Mesendoderm (in vitro differentiated cells): Measurements from ENCODE around the gene SH3BGR.

Experiments used
- DNase-seq: peaks from one replicate; pipeline ENCODE4 v3.0.0; 2013
- H2AK5ac ChIP-seq: 2 replicates; pipeline ENCODE4 v1.6.1; 2013; ENCODE audit warnings: low read length, inconsistent platforms
- H2BK120ac ChIP-seq: 2 replicates; pipeline ENCODE4 v1.6.1; 2013; ENCODE audit warnings: low read depth, mild to moderate bottlenecking, low read length, moderate library complexity, mixed read lengths
- H2BK15ac ChIP-seq: replicated peaks from 2 replicates; pipeline ENCODE4 v1.6.1; 2013; ENCODE audit warnings: low read depth, mild to moderate bottlenecking, moderate library complexity
- H2BK5ac ChIP-seq: 2 replicates; pipeline ENCODE4 v1.6.1; 2013; ENCODE audit warnings: low read length, inconsistent platforms
- H3K18ac ChIP-seq: 2 replicates; pipeline ENCODE4 v1.6.1; 2013; ENCODE audit warnings: mild to moderate bottlenecking, low read length, mixed read lengths
- H3K23ac ChIP-seq: one replicate; pipeline ENCODE4 v1.6.1; 2013; ENCODE audit warnings: low read length
- H3K27ac ChIP-seq: 2 replicates; pipeline ENCODE4 v1.5.1; 2013; ENCODE audit warnings: low read depth, mild to moderate bottlenecking, inconsistent platforms, low read length, moderate library complexity
- H3K27me3 ChIP-seq: 2 replicates; pipeline ENCODE4 v1.6.1; 2013; ENCODE audit warnings: low read length, control low read depth, mild to moderate bottlenecking, inconsistent platforms; ENCODE audit not compliant: insufficient read depth, poor library complexity
- H3K36me3 ChIP-seq: 2 replicates; pipeline ENCODE4 v1.6.1; 2013; ENCODE audit warnings: low read length, inconsistent platforms; ENCODE audit not compliant: control insufficient read depth, insufficient read depth
- H3K4ac ChIP-seq: one replicate; pipeline ENCODE4 v1.6.1; 2013; ENCODE audit warnings: low read depth, mild to moderate bottlenecking, low read length, moderate library complexity
- H3K4me1 ChIP-seq: 2 replicates; pipeline ENCODE4 v1.6.1; 2013; ENCODE audit warnings: low read depth, low read length, inconsistent platforms; ENCODE audit not compliant: control insufficient read depth
- H3K4me2 ChIP-seq: 2 replicates; pipeline ENCODE4 v1.6.1; 2013; ENCODE audit warnings: low read length
- H3K4me3 ChIP-seq: 2 replicates; pipeline ENCODE4 v1.5.1; 2013; ENCODE audit warnings: mild to moderate bottlenecking, low read length
- H3K56ac ChIP-seq: one replicate; pipeline ENCODE4 v1.6.1; 2013; ENCODE audit warnings: low read length
- H3K79me1 ChIP-seq: 2 replicates; pipeline ENCODE4 v1.6.1; 2013; ENCODE audit warnings: low read length, inconsistent platforms
- H3K79me2 ChIP-seq: 2 replicates; pipeline ENCODE4 v1.6.1; 2013; ENCODE audit warnings: mild to moderate bottlenecking, low read length; ENCODE audit not compliant: control insufficient read depth, insufficient read depth
- H3K9ac ChIP-seq: 2 replicates; pipeline ENCODE4 v1.6.1; 2013; ENCODE audit warnings: low read length, inconsistent platforms
- H4K5ac ChIP-seq: one replicate; pipeline ENCODE4 v1.6.1; 2013; ENCODE audit warnings: low read length
- H4K8ac ChIP-seq: one replicate; pipeline ENCODE4 v1.6.1; 2013; ENCODE audit warnings: low read depth, mild to moderate bottlenecking, control low read depth, low read length, moderate library complexity
- WGBS: extraction: QIAGEN DNeasy Blood & Tissue Kit; methylation state at CpG from one replicate; pipeline ENCODE4 v1.1.7; 2013; ENCODE audit warnings: low lambda C conversion rate, missing lambda C conversion rate; ENCODE audit not compliant: insufficient coverage; ENCODE audit errors: extremely low coverage; 5-methylcytosine and 5-hydroxymethylcytosine counted together

The SH3BGR gene

GRCh38 chr21:39527664-39528381, 76.1 kb downstream of the SH3BGR start:
- Histone ChIP-seq H3K23ac (peak overlapping the region; percentile 80), H2BK15ac (no peak overlapping the region), H4K5ac (no peak overlapping the region), H3K79me1 (no peaks in the 10 kb centered on the region), H3K4me1 (no peaks in the 10 kb centered on the region), H3K9ac (no peak overlapping the region), H2AK5ac (no peak overlapping the region), H3K56ac (no peak overlapping the region), H3K18ac (no peak overlapping the region), H3K4ac (no peak overlapping the region), H2BK120ac (no peak overlapping the region), H3K4me3 (no peak overlapping the region), H3K27me3 (no peaks in the 10 kb centered on the region), H3K4me2 (no peak overlapping the region), H3K36me3 (no peaks in the 10 kb centered on the region), H3K27ac (no peak overlapping the region), H4K8ac (no peak overlapping the region), H2BK5ac (no peak overlapping the region), H3K79me2 (no peaks in the 10 kb centered on the region)
- WGBS = no CpG with 5 or more reads among the region's 8 CpGs
- no peak for DNase-seq

DNA sequence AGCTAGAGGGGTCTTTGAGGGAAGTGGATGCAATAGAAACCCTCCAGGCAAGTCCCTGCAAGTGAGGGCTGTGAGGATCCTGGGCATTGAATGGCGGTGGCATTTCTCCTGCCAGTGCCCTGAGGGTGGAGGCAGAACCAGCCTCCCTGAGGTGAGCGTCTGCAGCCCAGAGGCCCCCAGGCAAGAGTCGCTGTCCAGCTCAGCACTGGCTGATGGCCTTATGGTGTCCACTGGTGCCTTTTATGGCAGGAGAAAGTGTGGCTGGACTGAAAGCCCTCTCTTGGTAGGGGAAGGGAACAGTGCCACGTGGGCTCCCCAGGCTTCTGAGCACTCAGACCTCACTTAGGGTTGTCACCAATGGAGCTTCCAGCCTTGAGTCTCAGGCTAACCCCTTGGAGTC, 77.3 kb downstream of the SH3BGR start:
- no peak overlapping the region for H4K8ac ChIP-seq
- H2BK5ac ChIP-seq = no peak overlapping the region
- H3K79me1 ChIP-seq = no peaks in the 10 kb centered on the region
- H3K4me1 ChIP-seq = no peaks in the 10 kb centered on the region
- no peak overlapping the region for H3K56ac ChIP-seq
- no peak overlapping the region for H4K5ac ChIP-seq
- no peak overlapping the region for H3K9ac ChIP-seq
- no peaks in the 10 kb centered on the region for H3K36me3 ChIP-seq
- peak; percentile 26 for DNase-seq
- H3K23ac ChIP-seq = no peak overlapping the region
- no peak overlapping the region for H3K18ac ChIP-seq
- no peak overlapping the region for H2BK120ac ChIP-seq
- no peak overlapping the region for H3K4me2 ChIP-seq
- WGBS = no CpG with 5 or more reads among the region's 4 CpGs
- no peaks in the 10 kb centered on the region for H3K27me3 ChIP-seq
- H3K4ac ChIP-seq = no peak overlapping the region
- no peaks in the 10 kb centered on the region for H3K79me2 ChIP-seq
- H3K4me3 ChIP-seq = no peak overlapping the region
- no peak overlapping the region for H2BK15ac ChIP-seq
- no peak overlapping the region for H2AK5ac ChIP-seq
- H3K27ac ChIP-seq = no peak overlapping the region

- no peak overlapping the region for H2AK5ac ChIP-seq
- H3K56ac ChIP-seq = no peak overlapping the region
- H4K5ac ChIP-seq = no peak overlapping the region
- no peaks in the 10 kb centered on the region for H3K27me3 ChIP-seq
- H3K79me2 ChIP-seq = no peaks in the 10 kb centered on the region
- no peak overlapping the region for H3K9ac ChIP-seq
- no peak overlapping the region for H3K27ac ChIP-seq
- H3K36me3 ChIP-seq = no peaks in the 10 kb centered on the region
- H2BK15ac ChIP-seq = no peak overlapping the region
- no peak overlapping the region for H4K8ac ChIP-seq
- H2BK5ac ChIP-seq = no peak overlapping the region
- no peaks in the 10 kb centered on the region for H3K79me1 ChIP-seq
- WGBS = no CpG with 5 or more reads among the region's 8 CpGs
- no peaks in the 10 kb centered on the region for H3K4me1 ChIP-seq
- no peak overlapping the region for H2BK120ac ChIP-seq
- no peak overlapping the region for H3K4me2 ChIP-seq
- no peak overlapping the region for H3K4me3 ChIP-seq
- DNase-seq = peak; percentile 14
- H3K18ac ChIP-seq = no peak overlapping the region
- H3K4ac ChIP-seq = no peak overlapping the region
- H3K23ac ChIP-seq = no peak overlapping the region
These were observed 79.3 kb downstream of the SH3BGR start for GRCh38 chr21:39531064-39531463.

DNA sequence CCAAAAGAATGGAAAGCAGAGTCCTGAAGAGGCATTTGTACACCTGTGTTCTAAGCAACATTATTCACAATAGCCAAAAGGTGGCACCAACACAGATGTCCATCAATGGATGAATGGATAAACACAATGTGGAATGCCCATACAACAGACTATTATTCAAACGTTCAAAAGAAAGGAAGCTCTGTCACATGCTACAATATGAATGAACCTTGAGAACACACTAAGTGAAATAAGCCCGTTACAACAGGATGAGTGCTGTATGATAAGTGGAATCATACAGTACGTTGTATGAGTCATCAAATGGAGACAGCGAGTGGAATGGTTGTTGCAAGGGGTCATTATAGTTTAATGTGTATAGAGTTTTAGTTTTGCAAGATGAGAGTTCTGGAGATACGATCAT, 80.1 kb downstream of the SH3BGR start:
- Histone ChIP-seq H3K27ac (no peak overlapping the region), H3K18ac (no peak overlapping the region), H2BK5ac (no peak overlapping the region), H2AK5ac (no peak overlapping the region), H3K23ac (no peak overlapping the region), H4K8ac (no peak overlapping the region), H3K4me3 (no peak overlapping the region), H2BK15ac (no peak overlapping the region), H3K27me3 (no peaks in the 10 kb centered on the region), H3K4me2 (no peak overlapping the region), H3K36me3 (no peaks in the 10 kb centered on the region), H3K56ac (no peak overlapping the region), H3K79me2 (no peaks in the 10 kb centered on the region), H3K9ac (no peak overlapping the region), H4K5ac (no peak overlapping the region), H3K4me1 (no peaks in the 10 kb centered on the region), H3K4ac (no peak overlapping the region), H2BK120ac (no peak overlapping the region), H3K79me1 (no peaks in the 10 kb centered on the region)
- no peak for DNase-seq
- no CpG with 5 or more reads among the region's 5 CpGs for WGBS

DNA sequence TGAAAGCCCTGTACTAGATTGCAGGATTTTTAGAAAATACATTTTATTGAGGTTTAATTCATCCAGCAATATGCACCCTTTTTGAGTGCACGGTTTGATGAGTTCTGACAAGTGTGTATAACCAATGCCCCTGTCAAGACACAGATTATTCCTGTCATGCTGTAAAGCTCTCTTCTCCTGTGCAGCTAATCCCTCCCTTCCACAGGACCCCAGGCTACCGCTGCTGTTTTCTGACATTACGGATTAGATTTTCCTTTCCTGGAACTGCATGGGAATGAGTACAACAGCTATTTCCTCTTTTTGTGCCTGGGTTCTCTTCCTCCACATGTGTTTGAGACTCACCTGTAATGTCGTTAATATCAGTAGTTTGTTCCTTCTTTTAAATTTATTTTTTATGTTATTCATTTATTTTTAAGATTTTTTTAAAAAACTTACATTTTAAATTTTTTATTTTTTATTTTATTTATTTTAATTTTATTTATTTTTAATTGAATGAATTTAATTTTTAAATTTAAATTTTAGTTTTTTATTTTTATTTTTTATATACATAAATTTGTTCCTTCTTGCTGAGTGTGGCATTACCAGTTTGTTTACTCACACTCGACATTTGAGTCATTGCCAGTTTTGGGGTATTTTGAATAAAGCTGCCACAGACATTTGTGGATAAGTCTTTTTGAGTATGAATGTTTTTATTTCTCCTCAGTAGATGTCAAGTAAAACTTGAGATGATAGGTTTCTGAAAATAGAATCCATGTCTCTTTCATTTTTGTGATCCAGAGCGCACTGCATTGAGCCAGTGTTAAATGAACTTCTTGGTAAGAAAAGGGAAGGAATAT, 82.0 kb downstream of the SH3BGR start:
- H3K79me2 ChIP-seq = no peaks in the 10 kb centered on the region
- H3K23ac ChIP-seq = no peak overlapping the region
- H3K36me3 ChIP-seq = no peaks in the 10 kb centered on the region
- H2BK5ac ChIP-seq = no peak overlapping the region
- no peak overlapping the region for H3K9ac ChIP-seq
- no CpG with 5 or more reads among the region's 6 CpGs for WGBS
- H3K27ac ChIP-seq = no peak overlapping the region
- no peaks in the 10 kb centered on the region for H3K4me1 ChIP-seq
- H4K5ac ChIP-seq = no peak overlapping the region
- no peak overlapping the region for H2BK120ac ChIP-seq
- no peak overlapping the region for H2BK15ac ChIP-seq
- H4K8ac ChIP-seq = no peak overlapping the region
- H3K79me1 ChIP-seq = no peaks in the 10 kb centered on the region
- no peak overlapping the region for H2AK5ac ChIP-seq
- no peak overlapping the region for H3K56ac ChIP-seq
- H3K18ac ChIP-seq = no peak overlapping the region
- no peak for DNase-seq
- no peak overlapping the region for H3K4me3 ChIP-seq
- H3K4ac ChIP-seq = no peak overlapping the region
- H3K27me3 ChIP-seq = no peaks in the 10 kb centered on the region
- no peak overlapping the region for H3K4me2 ChIP-seq
